Measurements from ENCODE around the gene NUDT7.

NUDT7 gene

GRCh38 chr16:77758508-77758907 is 36.2 kb downstream of the NUDT7 start:
- DNase-seq (ENCODE audit: low spot score): no peak

GRCh38 chr16:77759201-77759600 is 36.9 kb downstream of the NUDT7 start:
- Histone ChIP-seq H3K27me3 (ENCODE audit: insufficient read depth, poor library complexity, severe bottlenecking) (peaks cover 8% of the 10 kb centered on the region), H3K36me3 (ENCODE audit: low read depth) (no peaks in the 10 kb centered on the region)

More at GRCh38 chr16:77758508-77758907, 36.2 kb downstream of the NUDT7 start:
- H3K4me1 ChIP-seq (ENCODE audit: insufficient read depth, poor library complexity, severe bottlenecking): no peaks in the 10 kb centered on the region
- H3K4me3 ChIP-seq (ENCODE audit: severe bottlenecking): no peak overlapping the region
- H3K36me3 ChIP-seq (ENCODE audit: low read depth): no peaks in the 10 kb centered on the region
- H3K9me3 ChIP-seq (ENCODE audit: severe bottlenecking): no peaks in the 10 kb centered on the region
- no peak overlapping the region for H3K27ac ChIP-seq (ENCODE audit: poor library complexity, severe bottlenecking)
- peaks cover 11% of the 10 kb centered on the region for H3K27me3 ChIP-seq (ENCODE audit: insufficient read depth, poor library complexity, severe bottlenecking)
- TF ChIP-seq, protein P1, sequence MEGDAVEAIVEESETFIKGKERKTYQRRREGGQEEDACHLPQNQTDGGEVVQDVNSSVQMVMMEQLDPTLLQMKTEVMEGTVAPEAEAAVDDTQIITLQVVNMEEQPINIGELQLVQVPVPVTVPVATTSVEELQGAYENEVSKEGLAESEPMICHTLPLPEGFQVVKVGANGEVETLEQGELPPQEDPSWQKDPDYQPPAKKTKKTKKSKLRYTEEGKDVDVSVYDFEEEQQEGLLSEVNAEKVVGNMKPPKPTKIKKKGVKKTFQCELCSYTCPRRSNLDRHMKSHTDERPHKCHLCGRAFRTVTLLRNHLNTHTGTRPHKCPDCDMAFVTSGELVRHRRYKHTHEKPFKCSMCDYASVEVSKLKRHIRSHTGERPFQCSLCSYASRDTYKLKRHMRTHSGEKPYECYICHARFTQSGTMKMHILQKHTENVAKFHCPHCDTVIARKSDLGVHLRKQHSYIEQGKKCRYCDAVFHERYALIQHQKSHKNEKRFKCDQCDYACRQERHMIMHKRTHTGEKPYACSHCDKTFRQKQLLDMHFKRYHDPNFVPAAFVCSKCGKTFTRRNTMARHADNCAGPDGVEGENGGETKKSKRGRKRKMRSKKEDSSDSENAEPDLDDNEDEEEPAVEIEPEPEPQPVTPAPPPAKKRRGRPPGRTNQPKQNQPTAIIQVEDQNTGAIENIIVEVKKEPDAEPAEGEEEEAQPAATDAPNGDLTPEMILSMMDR (IDR thresholded peaks at IDR 0.05; ENCODE audit: poor library complexity, severe bottlenecking): no peak
- ATAC-seq (ENCODE audit: low read depth): no peak

GRCh38 chr16:77759821-77760220 is 37.5 kb downstream of the NUDT7 start:
- Histone ChIP-seq H3K4me3 (ENCODE audit: severe bottlenecking) (no peak overlapping the region), H3K36me3 (ENCODE audit: low read depth) (no peaks in the 10 kb centered on the region), H3K9me3 (ENCODE audit: severe bottlenecking) (no peaks in the 10 kb centered on the region), H3K4me1 (ENCODE audit: insufficient read depth, poor library complexity, severe bottlenecking) (no peaks in the 10 kb centered on the region), H3K27me3 (ENCODE audit: insufficient read depth, poor library complexity, severe bottlenecking) (peaks cover 8% of the 10 kb centered on the region), H3K27ac (ENCODE audit: poor library complexity, severe bottlenecking) (no peak overlapping the region)
- ATAC-seq (ENCODE audit: low read depth) (no peak), DNase-seq (ENCODE audit: low spot score) (no peak)
- TF ChIP-seq, protein P1 (IDR thresholded peaks at IDR 0.05; ENCODE audit: poor library complexity, severe bottlenecking): no peak

More at GRCh38 chr16:77759201-77759600, 36.9 kb downstream of the NUDT7 start:
- Histone ChIP-seq H3K27ac (ENCODE audit: poor library complexity, severe bottlenecking) (no peak overlapping the region), H3K4me1 (ENCODE audit: insufficient read depth, poor library complexity, severe bottlenecking) (no peaks in the 10 kb centered on the region), H3K9me3 (ENCODE audit: severe bottlenecking) (no peaks in the 10 kb centered on the region), H3K4me3 (ENCODE audit: severe bottlenecking) (no peak overlapping the region)
- ATAC-seq (ENCODE audit: low read depth): no peak
- DNase-seq (ENCODE audit: low spot score): no peak
- TF ChIP-seq, protein P1 (IDR thresholded peaks at IDR 0.05; ENCODE audit: poor library complexity, severe bottlenecking): no peak

DNA sequence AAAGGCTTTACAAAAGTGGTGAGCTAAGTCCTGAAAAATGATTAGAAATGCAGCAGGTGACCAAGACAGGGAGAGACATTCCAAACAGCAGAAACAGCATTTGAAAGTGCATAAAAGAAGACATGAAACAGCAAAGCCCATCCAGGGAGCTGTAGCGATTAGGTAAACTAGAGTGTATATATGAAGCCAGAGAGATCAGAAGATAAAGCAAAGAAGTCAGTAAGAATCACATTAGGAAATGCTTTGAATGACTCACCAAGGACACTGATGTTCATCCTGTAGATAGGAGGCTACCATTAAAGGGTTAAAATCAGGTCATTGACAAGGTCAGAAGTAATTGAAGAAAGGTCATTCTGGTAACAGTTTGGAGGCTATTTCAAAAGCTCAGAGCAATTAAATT is 38.5 kb downstream of the NUDT7 start:
- no peaks in the 10 kb centered on the region for H3K9me3 ChIP-seq (ENCODE audit: severe bottlenecking)
- H3K27me3 ChIP-seq (ENCODE audit: insufficient read depth, poor library complexity, severe bottlenecking): peaks cover under 1% of the 10 kb centered on the region
- H3K36me3 ChIP-seq (ENCODE audit: low read depth): no peaks in the 10 kb centered on the region
- TF ChIP-seq, protein P1 (IDR thresholded peaks at IDR 0.05; ENCODE audit: poor library complexity, severe bottlenecking): no peak
- ATAC-seq (ENCODE audit: low read depth) (no peak), DNase-seq (ENCODE audit: low spot score) (no peak)
- no peaks in the 10 kb centered on the region for H3K4me1 ChIP-seq (ENCODE audit: insufficient read depth, poor library complexity, severe bottlenecking)
- no peak overlapping the region for H3K27ac ChIP-seq (ENCODE audit: poor library complexity, severe bottlenecking)
- H3K4me3 ChIP-seq (ENCODE audit: severe bottlenecking): no peak overlapping the region

- Histone ChIP-seq H3K27ac (ENCODE audit: poor library complexity, severe bottlenecking) (no peak overlapping the region), H3K4me3 (ENCODE audit: severe bottlenecking) (no peak overlapping the region), H3K9me3 (ENCODE audit: severe bottlenecking) (no peaks in the 10 kb centered on the region), H3K36me3 (ENCODE audit: low read depth) (no peaks in the 10 kb centered on the region), H3K4me1 (ENCODE audit: insufficient read depth, poor library complexity, severe bottlenecking) (no peaks in the 10 kb centered on the region), H3K27me3 (ENCODE audit: insufficient read depth, poor library complexity, severe bottlenecking) (no peaks in the 10 kb centered on the region)
- ATAC-seq (ENCODE audit: low read depth) (no peak), DNase-seq (ENCODE audit: low spot score) (no peak)
- TF ChIP-seq, protein P1 (IDR thresholded peaks at IDR 0.05; ENCODE audit: poor library complexity, severe bottlenecking): no peak
Observed at GRCh38 chr16:77761204-77761603, 38.9 kb downstream of the NUDT7 start.
